Endothelial cell of umbilical vein (primary cell): ENCODE data around the gene MRPS16. TPM values are rescaled to one million over a fixed set of nuclear protein-coding genes. Genes with fewer than 3 reads are reported as not detected.
"Not testable (repeated sequence)": the region's sequence is repeated elsewhere in the genome, so short reads cannot be mapped to it uniquely, and the experiment has no call there.

ENCODE experiments used
- BruUV-seq: library from RNA; stranded (reverse); fragments of 400-500 nt; replicated peaks from 2 replicates; lab custom pipeline; 2021; lab: Mats Ljungman, UMichigan
- CTCF ChIA-PET: fragments of 300-600, 350-600 bp; sonication (Branson Sonifier 250); formaldehyde crosslinking; loops from one replicate; lab custom pipeline; 2021; ENCODE audit warnings: antibody characterized with exemption, inconsistent platforms; lab: Charles Lee
- POLR2A ChIA-PET: fragments of 300-600, 350-600 bp; sonication (Branson Sonifier 250); formaldehyde crosslinking; loops from one replicate; lab custom pipeline; 2021; ENCODE audit warnings: antibody characterized with exemption, inconsistent platforms; lab: Charles Lee
- DNase-seq: peaks from one replicate; pipeline ENCODE4 v3.0.0-alpha.2; 2011; ENCODE audit warnings: low read depth, low spot score
- FAIRE-seq: peaks from 2 replicates; lab custom pipeline; 2011; peaks lifted over from hg19 to GRCh38; lab: Jason Lieb, UNC
- H2AFZ ChIP-seq: 2 replicates; pipeline ENCODE4 v1.6.0; 2012; ENCODE audit warnings: low read depth, low read length, control low read depth, inconsistent platforms
- H3K27ac ChIP-seq: 2 replicates; pipeline ENCODE4 v1.5.1; 2011; ENCODE audit warnings: low read depth, mild to moderate bottlenecking, control low read depth, low read length, moderate library complexity; ENCODE audit not compliant: insufficient read depth
- H3K27me3 ChIP-seq, 2 experiments: 2 replicates each; pipeline versions ENCODE4 v1.6.0 to v1.6.1; 2011; ENCODE audit warnings: low read length in 2 of 2, mixed read lengths in 1 of 2; ENCODE audit not compliant: control insufficient read depth in 2 of 2, insufficient read depth in 2 of 2
- H3K36me3 ChIP-seq, 2 experiments: 2 replicates in 1 of 2; 3 replicates in 1 of 2; pipeline ENCODE4 v1.5.1; 2011; ENCODE audit warnings: low read length in 2 of 2, mild to moderate bottlenecking in 1 of 2, moderate library complexity in 1 of 2; ENCODE audit not compliant: control insufficient read depth in 2 of 2, insufficient read depth in 2 of 2; ENCODE audit errors: extremely low read depth in 1 of 2
- H3K4me1 ChIP-seq: 3 replicates; pipeline ENCODE4 v1.5.1; 2011; ENCODE audit warnings: mild to moderate bottlenecking, low read length; ENCODE audit not compliant: control insufficient read depth, insufficient read depth; ENCODE audit errors: extremely low read depth
- H3K4me2 ChIP-seq: 2 replicates; pipeline ENCODE4 v1.6.1; 2011; ENCODE audit warnings: low read length, control low read depth, mixed read lengths; ENCODE audit not compliant: insufficient read depth
- H3K4me3 ChIP-seq, 3 experiments: fragments of 200-600 bp in 1 of 3; sonication (generic), shearing (Covaris generic) in 1 of 3; replicated peaks in 1 of 3; 2 replicates each; pipeline ENCODE4 v1.5.1; 2011 to 2016; ENCODE audit warnings: control low read depth in 3 of 3, low read length in 3 of 3, mild to moderate bottlenecking in 2 of 3, inconsistent platforms in 1 of 3, low read depth in 1 of 3, moderate library complexity in 1 of 3; ENCODE audit not compliant: insufficient read depth in 1 of 3
- H3K79me2 ChIP-seq: 2 replicates; pipeline ENCODE4 v1.6.0; 2012; ENCODE audit warnings: low read length, inconsistent platforms; ENCODE audit not compliant: control insufficient read depth, insufficient read depth
- H3K9ac ChIP-seq: replicated peaks from 2 replicates; pipeline ENCODE3; 2011; ENCODE audit warnings: low read length, control low read depth; ENCODE audit not compliant: insufficient read depth; ENCODE audit errors: extremely low read depth
- H3K9me1 ChIP-seq: replicated peaks from 3 replicates; pipeline ENCODE4 v1.6.0; 2011; ENCODE audit warnings: mild to moderate bottlenecking, low read length; ENCODE audit not compliant: control insufficient read depth, insufficient read depth; ENCODE audit errors: extremely low read depth
- H3K9me3 ChIP-seq: replicated peaks from 2 replicates; pipeline ENCODE4 v1.5.1; 2012; ENCODE audit warnings: low read length, inconsistent platforms; ENCODE audit not compliant: control insufficient read depth, insufficient read depth
- H4K20me1 ChIP-seq: replicated peaks from 2 replicates; pipeline ENCODE3; 2011; ENCODE audit warnings: mild to moderate bottlenecking, low read length; ENCODE audit not compliant: control insufficient read depth, insufficient read depth; ENCODE audit errors: extremely low read depth
- EZH2 ChIP-seq: IDR thresholded peaks from 2 replicates; pipeline ENCODE4 v1.6.1; 2012; ENCODE audit warnings: borderline replicate concordance, low read depth, mild to moderate bottlenecking, moderate library complexity, low read length, inconsistent platforms; ENCODE audit not compliant: severe bottlenecking
- FOS ChIP-seq: IDR thresholded peaks from 2 replicates; pipeline ENCODE4 v1.6.1; 2011; ENCODE audit warnings: mild to moderate bottlenecking, low read length, moderate library complexity, borderline replicate concordance; ENCODE audit not compliant: insufficient read depth
- GATA2 ChIP-seq: IDR thresholded peaks from 2 replicates; pipeline ENCODE4 v1.7.0; 2011; ENCODE audit warnings: low read depth, mild to moderate bottlenecking, moderate library complexity, mixed read lengths, low read length; ENCODE audit not compliant: insufficient read length, insufficient read depth
- JUN ChIP-seq: IDR thresholded peaks from 2 replicates; pipeline ENCODE4 v1.6.1; 2011; ENCODE audit warnings: borderline replicate concordance, low read depth; ENCODE audit not compliant: insufficient read length, insufficient read depth
- MYC ChIP-seq: IDR thresholded peaks from one replicate; pipeline ENCODE4 v1.6.1; 2011; ENCODE audit warnings: mild to moderate bottlenecking, low read depth, low read length
- POLR2A ChIP-seq: IDR thresholded peaks from 2 replicates; pipeline ENCODE4 v1.6.1; 2012; ENCODE audit warnings: low read depth, mild to moderate bottlenecking, control low read depth, low read length
- POLR2AphosphoS5 ChIP-seq: IDR thresholded peaks from 2 replicates; pipeline ENCODE4 v1.6.1; 2012; ENCODE audit warnings: low read depth, mild to moderate bottlenecking, control low read depth, low read length, moderate library complexity; ENCODE audit not compliant: insufficient read depth
- dilution Hi-C: fragments of 300-500 bp; cut with MboI; formaldehyde crosslinking; loops from one replicate; pipeline ENCODE4 v1.15.0; 2019; ENCODE audit warnings: low sequenced_read_pairs; ENCODE audit not compliant: extremely low pct_ligation_motif_present
- intact Hi-C: fragments of 100-400 bp; cut with micrococcal nuclease; formaldehyde crosslinking; loops from one replicate; pipeline ENCODE4 v1.10.0; 2022
- polyA plus RNA-seq, 4 experiments: library from polyadenylated mRNA; depleted of rRNA in 3 of 4; stranded (reverse) in 3 of 4; unstranded in 1 of 4; fragments of >200 nt; gene quantifications; 2 replicates each; pipeline versions ENCODE4 v1.2.1 to v1.2.3, GENCODE V29; 2011 to 2012; ENCODE audit warnings: missing spikeins in 1 of 4
- total RNA-seq: library from RNA; stranded (reverse); gene quantifications from 2 replicates; pipeline ENCODE4 v1.2.3, GENCODE V29; 2021
- TF ChIP-seq, protein P1 (sequence below), 2 donors: IDR thresholded peaks; 1 replicate in 1 of 2; 2 replicates in 1 of 2; pipeline ENCODE4 v1.5.1; 2011; ENCODE audit warnings: low read length in 2 of 2, mild to moderate bottlenecking in 2 of 2, moderate library complexity in 2 of 2, control low read depth in 1 of 2, inconsistent platforms in 1 of 2, low read depth in 1 of 2; ENCODE audit not compliant: insufficient read depth in 1 of 2; ENCODE audit errors: extremely low read depth in 1 of 2
- TF ChIP-seq, protein P2 (sequence below): IDR thresholded peaks from 2 replicates; pipeline ENCODE4 v1.6.1; 2011; ENCODE audit not compliant: insufficient read depth, insufficient read length

MRPS16 gene
- total and polyA plus RNA-seq, 2 donors (not counting 3 experiments of a cell fraction or from before 2014, with no cell fraction given), result 86.0 to 161 TPM

DNA sequence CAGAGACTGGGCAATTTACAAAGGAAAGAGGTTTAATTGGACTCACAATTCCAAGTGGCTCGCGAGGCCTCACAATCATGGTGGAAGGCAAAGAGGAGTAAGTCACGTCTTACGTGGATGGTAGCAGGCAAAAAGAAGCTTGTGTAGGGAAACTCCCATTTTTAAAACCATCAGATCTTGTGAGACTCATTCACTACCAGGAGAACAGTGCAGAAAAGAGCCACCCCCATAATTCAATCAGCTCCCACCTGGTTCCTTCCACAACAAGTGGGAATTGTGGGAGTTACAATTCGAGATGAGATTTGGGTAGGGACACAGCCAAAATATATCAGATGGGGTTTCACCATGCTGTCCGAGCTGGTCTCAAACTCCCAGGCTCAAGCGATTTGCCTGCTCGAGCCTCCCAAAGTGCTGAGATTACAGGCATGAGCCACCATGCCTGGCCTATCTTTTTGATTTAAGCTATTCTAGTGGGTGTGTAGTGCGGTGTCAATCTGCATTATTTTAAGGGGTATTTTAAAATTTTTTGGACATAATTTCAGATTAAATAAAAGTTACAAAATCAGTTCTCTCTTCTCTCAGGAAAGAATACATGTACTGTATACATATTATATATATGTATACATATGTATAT lies 9.0 kb upstream of the MRPS16 start:
- Histone ChIP-seq H3K9me1 (no peaks in the 10 kb centered on the region), H2AFZ (no peak overlapping the region), H3K36me3 (no peaks in the 10 kb centered on the region), H3K4me2 (no peak overlapping the region), H3K79me2 (no peaks in the 10 kb centered on the region), H4K20me1 (no peaks in the 10 kb centered on the region), H3K9ac (no peak overlapping the region), H3K4me3 (no peak overlapping the region), H3K4me1 (peaks cover 9% of the 10 kb centered on the region), H3K27me3 (peaks cover 0 to 2% of the 10 kb centered on the region in 2 experiments), H3K27ac (no peak overlapping the region), H3K9me3 (no peaks in the 10 kb centered on the region)
- DNase-seq (no peak), FAIRE-seq (no peak)
- TF ChIP-seq FOS (no peak), POLR2A (no peak), EZH2 (no peak), GATA2 (no peak), MYC (no peak), JUN (no peak), POLR2AphosphoS5 (no peak)
- TF ChIP-seq, protein P1, sequence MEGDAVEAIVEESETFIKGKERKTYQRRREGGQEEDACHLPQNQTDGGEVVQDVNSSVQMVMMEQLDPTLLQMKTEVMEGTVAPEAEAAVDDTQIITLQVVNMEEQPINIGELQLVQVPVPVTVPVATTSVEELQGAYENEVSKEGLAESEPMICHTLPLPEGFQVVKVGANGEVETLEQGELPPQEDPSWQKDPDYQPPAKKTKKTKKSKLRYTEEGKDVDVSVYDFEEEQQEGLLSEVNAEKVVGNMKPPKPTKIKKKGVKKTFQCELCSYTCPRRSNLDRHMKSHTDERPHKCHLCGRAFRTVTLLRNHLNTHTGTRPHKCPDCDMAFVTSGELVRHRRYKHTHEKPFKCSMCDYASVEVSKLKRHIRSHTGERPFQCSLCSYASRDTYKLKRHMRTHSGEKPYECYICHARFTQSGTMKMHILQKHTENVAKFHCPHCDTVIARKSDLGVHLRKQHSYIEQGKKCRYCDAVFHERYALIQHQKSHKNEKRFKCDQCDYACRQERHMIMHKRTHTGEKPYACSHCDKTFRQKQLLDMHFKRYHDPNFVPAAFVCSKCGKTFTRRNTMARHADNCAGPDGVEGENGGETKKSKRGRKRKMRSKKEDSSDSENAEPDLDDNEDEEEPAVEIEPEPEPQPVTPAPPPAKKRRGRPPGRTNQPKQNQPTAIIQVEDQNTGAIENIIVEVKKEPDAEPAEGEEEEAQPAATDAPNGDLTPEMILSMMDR (IDR thresholded peaks at IDR 0.05; ENCODE audit: extremely low read depth in 1 of 2, insufficient read depth in 1 of 2, low read depth in 1 of 2, low read length in 2 of 2), result no peak
- TF ChIP-seq, protein P2, sequence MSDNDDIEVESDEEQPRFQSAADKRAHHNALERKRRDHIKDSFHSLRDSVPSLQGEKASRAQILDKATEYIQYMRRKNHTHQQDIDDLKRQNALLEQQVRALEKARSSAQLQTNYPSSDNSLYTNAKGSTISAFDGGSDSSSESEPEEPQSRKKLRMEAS, result no peak
- intact Hi-C loops, result no loop called here
- POLR2A ChIA-PET, result no interaction called here
- BruUV-seq, result no TSS peak
- dilution Hi-C loops, result no loop called here
- CTCF ChIA-PET, result no interaction called here

DNA sequence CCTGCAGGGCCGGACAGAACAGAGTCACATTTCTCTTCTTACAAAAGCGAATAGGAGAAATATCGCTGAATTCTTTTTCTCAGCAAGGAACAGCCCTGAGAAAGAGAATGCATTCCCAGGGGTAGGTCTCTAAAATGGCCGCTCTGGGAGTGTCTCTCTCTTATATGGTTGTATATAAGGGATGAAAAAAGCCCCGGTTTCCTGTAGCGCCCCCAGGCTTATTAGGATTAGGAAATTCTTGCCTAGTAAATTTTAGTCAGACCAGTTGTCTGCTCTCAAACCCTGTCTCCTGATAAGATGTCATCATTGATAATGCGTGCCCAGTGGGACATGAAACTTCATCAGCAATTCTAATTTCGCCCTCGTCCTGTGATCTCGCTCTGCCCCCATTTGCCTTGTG lies 6.2 kb upstream of the MRPS16 start:
- H3K4me3 ChIP-seq, H3K9ac ChIP-seq, H3K27ac ChIP-seq, intact Hi-C loops, BruUV-seq, H3K9me3 ChIP-seq, H3K4me1 ChIP-seq, FAIRE-seq, POLR2A ChIA-PET, CTCF ChIA-PET, H2AFZ ChIP-seq, H3K36me3 ChIP-seq, DNase-seq, H3K27me3 ChIP-seq, dilution Hi-C loops, H3K4me2 ChIP-seq, H3K79me2 ChIP-seq, H3K9me1 ChIP-seq, H4K20me1 ChIP-seq: not testable (repeated sequence)
